Left hindlimb (tissue), 1 donor: ENCODE data around the gene MTNR1B.
A peak's percentile ranks its signal among the peaks of the same experiment; 100 is the strongest.

Experiments used
- DNase-seq: peaks from one replicate; pipeline ENCODE4 v3.0.0-alpha.2; 2018

The MTNR1B gene

GRCh38 chr11:92978271-92979111 is 9.0 kb downstream of the MTNR1B start:
- peak; percentile 81 for DNase-seq

DNA sequence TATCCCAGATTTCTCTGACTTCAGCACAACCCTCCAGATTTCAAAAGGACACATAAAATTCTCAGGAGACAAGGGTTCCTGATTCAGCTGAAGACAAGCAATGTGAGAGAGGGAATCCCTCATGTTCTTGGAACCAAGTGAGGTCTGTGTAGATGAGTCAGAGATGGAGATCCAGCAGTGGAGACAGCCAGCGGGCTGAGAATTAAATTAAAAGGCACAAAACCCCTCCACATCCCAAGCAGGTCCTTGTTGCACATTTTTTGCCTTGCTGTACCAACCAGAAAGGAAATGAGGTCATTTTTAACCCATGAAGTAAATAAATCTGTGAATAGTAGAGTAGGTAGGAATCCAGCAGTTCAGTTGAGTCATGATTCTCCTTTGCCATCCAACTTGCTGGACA is 9.7 kb downstream of the MTNR1B start:
- DNase-seq, result no peak

DNA sequence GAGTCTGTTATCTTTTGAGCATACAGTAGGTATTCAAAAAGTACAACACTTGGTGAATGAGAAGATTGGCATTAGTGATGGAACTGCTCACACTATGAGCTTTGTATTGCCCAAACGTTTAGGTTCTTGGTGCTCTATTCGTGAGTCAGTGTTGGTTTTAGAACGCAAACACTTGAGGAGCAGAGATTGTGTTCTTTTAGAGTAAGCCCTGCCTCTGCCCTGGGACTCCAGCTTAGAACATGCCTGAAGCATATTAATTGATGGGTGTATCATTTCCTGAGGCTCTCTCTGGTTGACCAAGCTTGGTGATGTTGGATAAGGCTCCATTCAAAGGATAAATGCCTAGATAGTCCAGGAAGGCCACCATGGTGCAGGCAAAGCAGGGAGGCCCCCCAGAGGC is 10.9 kb downstream of the MTNR1B start:
- no peak for DNase-seq

GRCh38 chr11:92981508-92982043 is 12.1 kb downstream of the MTNR1B start:
- DNase-seq, result no peak

GRCh38 chr11:92986585-92986984 is 17.1 kb downstream of the MTNR1B start:
- no peak for DNase-seq

DNA sequence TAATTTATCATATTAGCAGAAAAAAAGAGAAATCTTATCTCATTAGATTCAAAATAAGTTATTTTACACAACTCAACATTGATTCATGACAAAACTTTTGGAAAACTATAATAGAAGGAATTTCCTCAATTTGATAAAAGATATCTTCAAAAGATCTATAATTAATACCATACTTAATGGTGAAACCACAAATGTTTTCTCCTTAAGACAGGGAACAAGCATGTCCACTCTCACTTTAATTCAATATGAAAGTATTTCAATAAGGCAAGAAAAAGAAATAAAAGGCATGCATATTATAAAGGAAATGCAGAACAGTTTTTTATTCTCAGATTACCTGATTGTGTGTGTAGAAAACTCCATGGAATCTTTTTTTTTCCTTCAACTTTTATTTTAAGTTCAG is 23.6 kb downstream of the MTNR1B start:
- no peak for DNase-seq

DNA sequence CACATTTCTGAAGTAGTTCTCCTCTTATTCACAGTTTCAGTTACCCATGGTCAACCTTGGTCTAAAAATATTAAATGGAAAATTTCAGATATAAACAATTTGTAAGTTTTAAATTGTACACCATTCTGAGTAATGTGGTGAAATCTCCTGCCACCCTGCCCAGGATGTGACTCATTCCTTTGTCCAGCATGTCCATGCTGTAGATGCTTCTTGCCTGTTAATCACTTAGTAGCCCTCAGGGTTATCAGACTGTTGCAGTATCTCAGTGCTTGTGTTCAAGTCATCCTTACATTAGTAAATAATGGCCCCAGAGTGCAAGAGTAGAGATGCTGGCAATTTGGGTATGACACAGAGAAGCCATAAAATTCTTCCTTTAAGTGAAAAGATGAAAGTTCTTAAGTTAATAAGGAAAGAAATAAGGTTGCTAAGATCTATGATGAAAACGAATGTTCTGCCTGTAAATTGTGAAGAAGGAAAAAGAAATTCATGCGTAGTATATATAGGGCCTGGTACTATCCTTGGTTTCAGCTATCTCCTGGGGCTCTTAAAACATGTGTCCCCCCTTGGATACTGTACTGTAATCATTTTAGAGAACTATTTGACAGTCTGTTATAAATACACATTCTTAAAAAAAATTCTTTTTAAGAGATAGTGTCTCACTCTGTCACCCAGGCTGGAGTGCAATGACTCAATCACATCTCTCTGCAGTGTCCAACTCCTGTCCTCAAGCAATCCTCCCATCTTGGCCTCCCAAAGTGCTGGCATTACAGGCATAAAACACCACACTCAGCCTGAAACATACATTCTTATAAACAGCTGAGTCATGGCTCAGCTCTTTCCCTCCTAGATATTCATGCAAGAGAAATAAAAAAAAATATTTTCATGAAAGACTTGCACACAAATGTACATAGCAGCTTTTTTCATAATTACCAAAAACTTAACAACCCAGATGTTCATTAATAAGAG is 31.3 kb downstream of the MTNR1B start:
- no peak for DNase-seq

DNA sequence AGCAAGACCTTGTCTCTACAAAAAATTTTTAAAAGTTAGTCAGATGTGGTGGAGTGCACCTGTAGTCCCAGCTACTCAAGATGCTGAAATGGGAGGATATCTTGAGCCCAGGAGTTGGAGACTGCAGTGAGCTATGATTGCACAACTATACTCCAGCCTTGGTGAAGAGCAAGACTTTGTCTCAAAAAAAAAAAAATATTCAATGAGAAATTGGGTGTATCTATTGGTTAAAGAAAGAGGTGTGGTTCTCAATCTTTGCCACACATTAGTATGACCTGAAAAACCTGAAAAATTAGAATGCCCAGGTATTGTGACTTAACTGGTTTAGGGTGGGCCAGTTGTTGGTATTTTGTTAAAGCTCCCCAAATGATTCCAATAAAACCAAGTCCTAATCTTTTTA is 32.4 kb downstream of the MTNR1B start:
- DNase-seq, result no peak

GRCh38 chr11:93002380-93002779 is 32.9 kb downstream of the MTNR1B start:
- no peak for DNase-seq

DNA sequence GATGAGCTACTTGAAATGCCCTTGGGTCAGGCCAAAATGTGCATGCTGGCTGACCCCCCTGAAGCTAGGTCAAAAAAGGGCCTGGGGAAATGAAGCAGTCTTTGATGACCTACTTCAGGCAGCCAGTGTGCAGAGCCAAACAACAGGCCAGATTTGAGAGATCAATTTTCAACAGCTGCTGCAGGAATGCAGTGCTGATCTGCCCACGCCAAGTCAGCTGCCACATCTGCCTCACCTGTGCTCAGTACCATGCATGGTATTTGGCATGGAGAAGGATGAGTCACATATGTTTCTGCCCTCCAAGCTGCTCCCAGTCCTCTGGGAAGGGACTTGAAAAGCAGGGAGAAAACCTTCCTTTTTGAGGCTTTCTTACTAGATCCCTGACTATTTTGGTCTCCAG is 35.8 kb downstream of the MTNR1B start:
- peak; percentile 56 for DNase-seq

DNA sequence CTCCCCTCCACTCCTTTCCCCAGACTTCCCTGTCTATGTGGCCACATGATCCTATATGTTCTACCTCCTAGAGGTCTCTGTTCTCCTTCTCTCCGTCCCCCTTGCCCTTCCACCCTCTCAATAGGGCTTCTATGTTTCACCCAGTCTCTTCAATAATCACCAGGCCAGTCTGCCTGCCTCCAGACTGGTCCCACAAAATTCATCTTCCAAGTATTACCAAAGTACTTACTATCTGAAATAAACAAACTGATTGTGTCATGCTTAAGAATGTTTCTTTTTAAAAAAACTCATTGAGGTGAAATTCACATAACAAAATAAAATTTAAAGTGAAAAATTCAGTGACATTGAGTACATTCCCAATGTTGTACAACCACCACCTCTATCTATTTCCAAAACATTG is 44.2 kb downstream of the MTNR1B start:
- DNase-seq, result no peak

DNA sequence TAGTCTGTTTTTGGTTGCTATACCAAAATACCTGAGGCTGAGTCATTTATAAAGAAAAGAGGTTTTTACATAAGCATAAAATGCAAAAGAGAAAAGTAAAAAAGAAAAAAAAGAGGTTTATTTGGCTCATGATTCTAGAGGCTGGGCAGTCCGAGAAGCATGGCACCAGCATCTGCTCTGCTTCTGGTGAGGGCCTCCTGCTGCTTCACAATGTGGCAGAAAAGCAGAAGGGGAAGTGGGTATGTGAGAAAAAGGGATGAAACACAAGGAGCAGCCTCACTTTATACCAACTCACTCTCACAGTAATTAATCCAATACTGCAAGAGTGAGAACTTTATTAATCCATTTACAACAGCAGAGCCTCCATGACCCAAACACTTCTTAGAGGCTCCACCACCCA is 47.1 kb downstream of the MTNR1B start:
- no peak for DNase-seq

- DNase-seq, result no peak
Measured at GRCh38 chr11:93017821-93018690, 48.6 kb downstream of the MTNR1B start.

GRCh38 chr11:93020248-93021046 is 51.0 kb downstream of the MTNR1B start:
- no peak for DNase-seq

- no peak for DNase-seq
Measured at GRCh38 chr11:93024369-93024768, 54.9 kb downstream of the MTNR1B start.

DNA sequence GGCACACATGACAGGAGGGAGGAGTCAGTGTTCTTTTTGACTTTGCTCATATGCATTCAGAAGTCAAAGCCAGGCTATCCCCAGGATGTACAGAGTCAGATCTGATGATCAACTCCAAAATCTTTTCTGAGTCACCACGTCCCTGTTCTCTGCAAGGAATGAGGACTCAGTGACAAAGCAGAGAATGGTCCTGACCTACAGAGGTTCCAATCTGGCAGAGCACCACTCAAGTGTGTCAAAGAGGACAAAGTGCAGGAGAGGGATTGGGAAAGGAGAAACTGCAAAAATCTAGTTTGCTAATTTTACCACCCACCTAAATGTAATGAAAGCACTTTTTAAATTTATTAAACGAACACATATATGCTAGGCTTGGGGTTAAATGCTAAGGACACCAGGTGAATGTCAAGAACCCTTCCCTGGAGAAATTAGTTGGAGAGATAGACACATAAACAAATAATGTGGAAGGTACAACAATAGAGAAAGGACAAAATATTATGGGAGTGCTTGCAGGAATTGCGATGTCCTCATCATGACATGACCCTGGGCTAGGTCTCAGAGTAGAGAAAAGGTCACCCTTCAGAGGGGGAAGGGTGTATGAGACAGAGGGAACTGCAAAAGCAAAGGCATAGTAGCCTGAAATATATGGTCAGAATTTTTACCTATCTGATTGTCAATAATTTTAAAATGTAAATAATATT is 56.3 kb downstream of the MTNR1B start:
- no peak for DNase-seq

GRCh38 chr11:93028960-93029522 is 59.6 kb downstream of the MTNR1B start:
- DNase-seq, result no peak

DNA sequence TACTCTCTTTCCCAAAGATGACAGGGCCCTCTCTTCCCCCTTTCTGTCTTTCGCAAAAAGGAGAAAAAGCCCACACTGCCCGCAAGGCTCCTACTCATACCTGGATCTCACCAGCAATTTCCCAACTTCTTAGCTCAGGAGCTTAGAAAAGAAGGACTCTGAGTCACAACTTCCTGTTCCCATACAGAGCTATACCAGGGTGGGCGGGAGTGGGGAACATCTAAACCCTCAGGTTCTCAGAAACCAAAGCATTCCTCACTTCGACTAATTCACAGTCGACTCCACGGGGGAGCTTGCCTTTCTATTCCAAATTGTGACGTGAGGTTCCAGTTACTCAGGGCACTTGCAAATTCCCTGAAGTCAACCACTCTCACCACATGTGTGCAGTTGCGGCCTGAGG is 61.9 kb downstream of the MTNR1B start:
- DNase-seq, result no peak
